ENCODE results near the gene RPP14.
A peak's percentile ranks its signal among the peaks of the same experiment; 100 is the strongest.
"Not testable (repeated sequence)": the region's sequence is repeated elsewhere in the genome, so short reads cannot be mapped to it uniquely, and the experiment has no call there.

Gene RPP14

GRCh38 chr3:58305882-58306711 is at the start of gene RPP14, which contains the start of gene HTD2:
RPP14 (plus strand) TSS chr3:58306245; CDS start chr3:58310330, 4,085 bp downstream.
HTD2 (plus strand) TSS chr3:58306520; CDS start chr3:58317614, 11,094 bp downstream.
- Mint-ChIP-seq H3K27me3 (peaks cover 5% of the 10 kb centered on the region), H3K4me1 (ENCODE audit: low read depth) (peaks cover 32% of the 10 kb centered on the region), H3K27ac (peak within 1 kb of the TSS; percentile 99), H3K36me3 (ENCODE audit: low read depth) (peaks cover 30% of the 10 kb centered on the region), H3K4me3 (peak within 1 kb of the TSS; percentile 96), H3K9me3 (no peaks in the 10 kb centered on the region)

GRCh38 chr3:58256511-58256910 is 49.5 kb upstream of the RPP14 start:
- Mint-ChIP-seq H3K36me3 (ENCODE audit: low read depth) (peaks cover 17% of the 10 kb centered on the region), H3K27ac (no peak overlapping the region), H3K4me3 (no peak overlapping the region), H3K9me3 (no peaks in the 10 kb centered on the region), H3K4me1 (ENCODE audit: low read depth) (peaks cover 32% of the 10 kb centered on the region), H3K27me3 (no peaks in the 10 kb centered on the region)

DNA sequence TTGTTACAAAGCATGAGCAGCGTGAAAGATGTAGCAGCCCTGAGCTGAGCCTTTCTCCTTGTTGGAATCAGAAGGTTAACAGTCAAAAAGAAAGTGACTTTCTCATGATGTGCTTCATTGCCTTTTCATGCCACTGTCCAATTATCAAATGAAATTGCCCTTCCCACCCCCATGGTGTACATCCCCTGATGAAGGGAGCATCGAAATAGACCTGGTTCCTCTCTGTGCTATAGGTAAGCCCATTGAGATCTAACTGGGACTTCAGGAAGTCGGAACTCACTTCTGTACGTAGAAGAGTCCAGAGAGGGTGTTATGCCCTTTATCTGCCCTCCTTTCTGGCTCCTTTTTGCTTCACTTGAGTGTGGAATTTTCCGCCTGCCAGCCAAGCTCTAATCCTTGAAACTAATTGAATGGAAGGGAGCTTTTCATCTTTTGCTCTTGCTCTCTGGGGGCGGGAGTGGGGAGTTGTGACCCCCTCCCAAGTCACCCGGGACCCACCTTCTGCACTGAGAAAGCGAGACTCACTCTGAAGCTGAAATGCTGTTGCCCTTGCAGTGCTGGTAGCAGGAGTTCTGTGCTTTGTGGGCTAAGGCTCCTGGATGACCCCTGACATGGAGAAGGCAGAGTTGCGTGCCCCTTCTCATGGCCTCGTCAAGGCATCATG is 47.5 kb upstream of the RPP14 start:
- peaks cover 33% of the 10 kb centered on the region for H3K4me1 Mint-ChIP-seq (ENCODE audit: low read depth)
- H3K4me3 Mint-ChIP-seq, result no peak overlapping the region
- peaks cover 17% of the 10 kb centered on the region for H3K36me3 Mint-ChIP-seq (ENCODE audit: low read depth)
- peak overlapping the region; percentile 61 for H3K27ac Mint-ChIP-seq
- H3K9me3 Mint-ChIP-seq, result no peaks in the 10 kb centered on the region
- H3K27me3 Mint-ChIP-seq, result no peaks in the 10 kb centered on the region

DNA sequence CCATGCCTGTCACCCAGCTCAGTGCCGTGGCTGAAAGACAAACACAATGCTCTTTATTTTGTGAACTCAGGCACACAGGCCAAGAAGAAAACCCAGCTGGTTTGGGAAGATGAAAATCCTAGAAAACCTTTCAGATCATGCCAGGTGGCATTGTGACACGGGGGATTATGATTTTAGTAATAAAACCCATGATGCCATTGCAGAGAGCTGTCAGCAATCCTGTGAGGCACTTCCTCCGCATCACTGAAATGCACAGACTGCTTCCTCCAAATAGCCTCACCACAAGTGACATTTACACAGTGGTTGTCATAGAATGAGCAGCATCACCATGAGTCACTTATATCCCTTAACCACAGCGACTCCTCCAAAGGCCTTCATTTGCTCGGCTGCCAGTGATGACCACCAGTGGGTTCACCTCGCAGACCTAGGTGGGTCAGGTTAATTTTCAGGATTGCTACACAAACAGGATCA is 45.7 kb upstream of the RPP14 start:
- Mint-ChIP-seq H3K27ac (peak overlapping the region; percentile 14), H3K9me3 (no peaks in the 10 kb centered on the region), H3K27me3 (no peaks in the 10 kb centered on the region), H3K4me3 (no peak overlapping the region), H3K36me3 (ENCODE audit: low read depth) (peaks cover 17% of the 10 kb centered on the region), H3K4me1 (ENCODE audit: low read depth) (peaks cover 33% of the 10 kb centered on the region)

DNA sequence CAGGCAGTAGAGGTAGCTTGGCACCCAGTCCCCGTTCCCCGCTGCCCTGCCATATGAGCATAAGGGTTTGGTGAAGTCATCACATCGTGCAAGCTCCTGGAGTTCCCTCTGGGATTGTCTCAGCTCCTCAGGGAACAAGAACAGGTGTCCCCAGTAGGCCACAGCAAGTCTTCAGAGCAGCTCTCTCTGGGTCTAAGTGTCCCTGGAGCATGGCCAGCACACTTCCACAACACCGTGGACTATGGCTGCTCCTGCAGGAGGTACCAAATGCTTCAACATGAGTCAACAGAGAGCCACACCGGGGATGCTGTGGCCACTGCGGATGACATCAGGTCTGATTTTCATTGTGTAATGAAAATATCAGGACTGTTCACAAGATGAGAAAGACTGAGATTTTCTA is 45.3 kb upstream of the RPP14 start:
- Mint-ChIP-seq H3K27ac (peak overlapping the region; percentile 14), H3K27me3 (no peaks in the 10 kb centered on the region)

DNA sequence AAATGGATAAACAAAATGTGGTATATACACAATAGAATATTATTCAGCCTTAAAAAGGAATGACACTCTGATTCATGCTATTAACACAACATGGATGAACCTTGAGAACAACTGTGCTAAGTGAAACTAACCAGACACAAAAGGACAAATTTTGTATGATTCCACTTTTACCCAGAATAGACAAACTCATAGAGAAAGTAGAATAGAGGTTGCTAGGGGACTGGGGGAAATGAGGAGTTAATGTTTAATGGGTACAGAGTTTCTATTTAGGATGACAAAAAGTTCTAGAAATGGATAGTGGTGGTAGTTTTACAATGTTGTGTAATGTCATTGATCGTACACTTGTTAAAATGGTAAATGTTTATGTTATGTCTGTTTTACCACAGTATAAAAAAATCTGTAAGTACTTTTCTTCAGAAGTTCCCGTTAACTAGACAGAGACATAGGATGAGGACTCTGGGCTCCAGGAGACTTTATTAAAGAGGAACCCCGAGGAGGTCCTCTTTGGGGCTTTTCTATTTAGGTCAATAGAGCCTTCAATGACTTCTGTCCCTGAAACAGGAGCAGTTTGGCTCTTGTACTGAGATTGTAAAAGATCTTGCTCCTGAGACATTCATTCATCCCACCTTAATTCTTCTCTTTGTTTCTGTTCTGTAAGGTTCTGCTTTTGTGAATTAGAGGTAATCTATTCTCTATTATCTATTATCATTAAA is 43.9 kb upstream of the RPP14 start:
- Mint-ChIP-seq H3K36me3 (ENCODE audit: low read depth) (peaks cover 19% of the 10 kb centered on the region), H3K4me1 (ENCODE audit: low read depth) (peaks cover 33% of the 10 kb centered on the region), H3K4me3 (no peak overlapping the region), H3K27me3 (no peaks in the 10 kb centered on the region), H3K9me3 (no peaks in the 10 kb centered on the region), H3K27ac (no peak overlapping the region)

More for the DNA sequence above, 45.3 kb upstream of the RPP14 start:
- Mint-ChIP-seq H3K4me1 (ENCODE audit: low read depth) (peaks cover 33% of the 10 kb centered on the region), H3K9me3 (no peaks in the 10 kb centered on the region), H3K4me3 (no peak overlapping the region), H3K36me3 (ENCODE audit: low read depth) (peaks cover 17% of the 10 kb centered on the region)

DNA sequence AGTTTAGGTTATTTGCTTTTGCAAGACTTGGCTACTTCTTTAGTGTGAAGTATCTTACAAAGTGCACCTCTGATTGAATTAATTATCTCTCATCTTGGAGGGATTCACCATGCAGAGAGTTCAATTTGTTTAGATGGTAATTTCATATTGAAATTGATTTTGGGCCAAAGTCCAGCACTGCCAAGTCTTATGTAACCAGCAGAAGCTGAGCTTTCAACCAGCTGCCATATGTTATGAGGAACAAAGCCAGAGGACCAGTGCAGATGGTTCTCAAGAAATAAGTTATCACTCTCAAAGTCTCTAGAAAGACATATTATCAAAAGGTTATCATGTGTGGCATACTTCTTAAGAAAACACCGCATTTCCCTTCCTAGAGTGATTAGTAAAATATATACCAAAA is 39.5 kb upstream of the RPP14 start:
- Mint-ChIP-seq H3K4me3 (no peak overlapping the region), H3K27me3 (no peaks in the 10 kb centered on the region), H3K27ac (no peak overlapping the region), H3K36me3 (ENCODE audit: low read depth) (peaks cover 10% of the 10 kb centered on the region), H3K9me3 (no peaks in the 10 kb centered on the region), H3K4me1 (ENCODE audit: low read depth) (peaks cover 5% of the 10 kb centered on the region)

DNA sequence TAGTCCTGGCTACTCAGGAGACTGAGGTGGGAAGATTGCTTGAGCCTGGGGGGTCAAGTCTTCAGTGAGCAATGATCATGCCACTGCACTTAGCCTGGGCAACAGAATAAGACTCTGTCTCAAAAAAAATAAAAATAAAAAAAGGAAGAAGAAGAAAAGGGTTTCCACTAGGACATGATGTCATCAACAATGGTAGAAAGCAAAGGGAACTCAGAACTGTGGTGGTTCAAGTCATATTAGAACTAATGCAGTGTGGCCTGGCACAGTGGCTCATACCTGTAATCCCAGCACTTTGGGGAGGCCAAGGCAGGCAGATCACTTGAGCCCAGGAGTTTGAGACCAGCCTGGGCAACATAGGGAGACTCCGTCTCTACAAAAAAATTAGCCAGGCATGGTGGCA is 38.5 kb upstream of the RPP14 start:
- not testable (repeated sequence) for H3K4me1 Mint-ChIP-seq (ENCODE audit: low read depth); H3K36me3 Mint-ChIP-seq (ENCODE audit: low read depth); H3K27me3 Mint-ChIP-seq; H3K9me3 Mint-ChIP-seq; H3K4me3 Mint-ChIP-seq; H3K27ac Mint-ChIP-seq

DNA sequence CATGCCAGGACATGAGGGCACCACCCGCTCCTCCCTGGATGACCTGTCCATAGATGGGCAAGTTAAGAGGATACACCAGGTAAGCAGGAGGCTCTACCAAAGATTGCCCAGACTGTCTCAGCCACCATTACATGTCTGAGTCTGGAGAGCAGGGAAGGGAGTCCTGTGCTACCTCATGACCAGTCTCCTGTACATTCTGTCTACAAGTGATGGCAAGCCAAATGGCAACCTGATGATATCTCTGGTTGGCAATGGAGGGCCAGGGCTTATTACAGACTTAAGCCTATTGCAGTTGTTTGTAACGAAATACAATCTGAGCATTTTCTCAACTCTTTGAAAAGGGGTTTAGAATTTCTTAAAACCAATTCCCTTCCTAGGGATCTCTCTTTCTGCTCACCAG is 36.7 kb upstream of the RPP14 start:
- H3K4me3 Mint-ChIP-seq, result no peak overlapping the region
- H3K36me3 Mint-ChIP-seq (ENCODE audit: low read depth), result peaks cover 14% of the 10 kb centered on the region
- no peak overlapping the region for H3K27ac Mint-ChIP-seq
- H3K9me3 Mint-ChIP-seq, result no peaks in the 10 kb centered on the region
- peaks cover 14% of the 10 kb centered on the region for H3K4me1 Mint-ChIP-seq (ENCODE audit: low read depth)
- H3K27me3 Mint-ChIP-seq, result no peaks in the 10 kb centered on the region

- H3K9me3 Mint-ChIP-seq, result no peaks in the 10 kb centered on the region
- H3K4me3 Mint-ChIP-seq, result no peak overlapping the region
- H3K4me1 Mint-ChIP-seq (ENCODE audit: low read depth), result peaks cover 14% of the 10 kb centered on the region
- H3K36me3 Mint-ChIP-seq (ENCODE audit: low read depth), result peaks cover 20% of the 10 kb centered on the region
- no peaks in the 10 kb centered on the region for H3K27me3 Mint-ChIP-seq
- H3K27ac Mint-ChIP-seq, result no peak overlapping the region
These were observed 35.6 kb upstream of the RPP14 start for GRCh38 chr3:58270485-58270884.

DNA sequence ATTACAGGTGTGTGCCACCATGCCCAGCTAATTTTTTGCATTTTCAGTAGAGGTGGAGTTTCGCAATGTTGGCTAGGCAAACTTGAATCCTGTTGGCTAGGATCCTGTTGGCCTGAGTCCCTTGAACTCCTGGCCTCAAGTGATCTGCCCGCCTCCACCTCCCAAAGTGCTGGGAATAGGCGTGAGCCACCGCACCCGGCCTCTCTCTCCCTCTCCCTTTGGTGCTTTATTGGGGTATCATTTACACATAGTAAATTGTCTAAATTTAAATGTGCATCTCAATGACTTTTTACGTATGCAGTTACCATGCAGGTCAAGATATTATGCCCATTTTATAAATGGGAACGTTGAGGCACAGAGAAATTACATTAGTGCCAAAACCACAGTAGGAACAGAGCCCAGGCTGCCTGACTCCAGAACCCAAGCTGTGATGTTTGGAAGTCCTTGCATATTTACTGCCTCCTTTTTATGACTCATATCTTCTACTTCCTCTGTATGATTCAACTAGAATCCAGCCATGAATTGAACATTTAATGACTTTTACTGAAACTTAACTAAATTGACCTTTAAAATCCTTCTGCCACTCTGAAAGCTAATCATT is 34.0 kb upstream of the RPP14 start:
- Mint-ChIP-seq H3K27me3 (no peaks in the 10 kb centered on the region), H3K4me1 (ENCODE audit: low read depth) (peaks cover 14% of the 10 kb centered on the region), H3K36me3 (ENCODE audit: low read depth) (peaks cover 32% of the 10 kb centered on the region), H3K27ac (peak overlapping the region; percentile 78), H3K9me3 (no peaks in the 10 kb centered on the region), H3K4me3 (peak overlapping the region; percentile 31)

GRCh38 chr3:58272891-58273290 is 33.2 kb upstream of the RPP14 start:
- Mint-ChIP-seq H3K27me3 (no peaks in the 10 kb centered on the region), H3K27ac (no peak overlapping the region), H3K36me3 (ENCODE audit: low read depth) (peaks cover 36% of the 10 kb centered on the region), H3K4me3 (no peak overlapping the region), H3K4me1 (ENCODE audit: low read depth) (peaks cover 14% of the 10 kb centered on the region), H3K9me3 (no peaks in the 10 kb centered on the region)

GRCh38 chr3:58273362-58273761 is 32.7 kb upstream of the RPP14 start:
- H3K27me3 Mint-ChIP-seq, H3K4me3 Mint-ChIP-seq: not testable (repeated sequence)
- H3K36me3 Mint-ChIP-seq (ENCODE audit: low read depth), result peaks cover 36% of the 10 kb centered on the region

DNA sequence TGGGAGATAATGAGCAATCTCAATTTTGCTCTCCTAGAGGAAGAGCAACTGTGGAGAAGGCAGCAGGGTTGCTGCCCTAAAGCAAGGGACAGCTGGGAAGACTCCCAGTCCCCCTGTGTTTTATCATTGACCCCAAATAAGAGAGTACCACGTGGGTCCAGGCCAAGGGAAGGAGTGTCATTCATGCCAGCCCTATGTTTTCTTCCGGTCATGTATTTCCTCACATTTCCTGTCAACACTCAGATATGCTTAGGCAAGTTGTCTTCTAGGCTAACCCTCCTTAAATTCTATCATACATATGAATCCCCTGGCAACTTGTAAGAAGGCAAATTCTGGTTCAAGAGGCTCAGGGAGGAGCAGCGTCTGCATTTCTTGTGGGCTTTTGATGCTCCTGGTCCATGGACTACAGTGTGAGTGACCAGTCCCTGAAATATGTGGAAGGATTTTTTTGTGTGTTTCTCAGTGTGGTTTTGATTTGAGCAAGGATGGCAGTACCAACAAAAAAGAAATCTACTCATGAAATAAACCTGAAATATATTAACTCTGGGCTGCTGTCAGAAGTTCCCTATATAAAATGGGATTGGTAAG is 31.9 kb upstream of the RPP14 start:
- Mint-ChIP-seq H3K9me3 (no peaks in the 10 kb centered on the region), H3K27ac (no peak overlapping the region), H3K36me3 (ENCODE audit: low read depth) (peaks cover 38% of the 10 kb centered on the region), H3K4me1 (ENCODE audit: low read depth) (peaks cover 14% of the 10 kb centered on the region), H3K27me3 (no peaks in the 10 kb centered on the region), H3K4me3 (no peak overlapping the region)

More at GRCh38 chr3:58273362-58273761, 32.7 kb upstream of the RPP14 start:
- not testable (repeated sequence) for H3K9me3 Mint-ChIP-seq, H3K27ac Mint-ChIP-seq
- H3K4me1 Mint-ChIP-seq (ENCODE audit: low read depth), result peaks cover 14% of the 10 kb centered on the region
